DND-41 (cell line): ENCODE data around the gene TRIM36.

Source experiments
- EZH2 ChIP-seq: IDR thresholded peaks from 3 replicates; pipeline ENCODE4 v1.6.1; 2012; ENCODE audit warnings: borderline replicate concordance, low read depth, mild to moderate bottlenecking, moderate library complexity, low read length, inconsistent platforms; ENCODE audit not compliant: severe bottlenecking
- TF ChIP-seq, protein P1 (sequence below): IDR thresholded peaks from 2 replicates; pipeline ENCODE4 v1.5.1; 2012; ENCODE audit warnings: borderline replicate concordance, low read length, moderate library complexity, mild to moderate bottlenecking; ENCODE audit not compliant: poor library complexity, severe bottlenecking; ENCODE audit errors: extremely low read depth

DNA sequence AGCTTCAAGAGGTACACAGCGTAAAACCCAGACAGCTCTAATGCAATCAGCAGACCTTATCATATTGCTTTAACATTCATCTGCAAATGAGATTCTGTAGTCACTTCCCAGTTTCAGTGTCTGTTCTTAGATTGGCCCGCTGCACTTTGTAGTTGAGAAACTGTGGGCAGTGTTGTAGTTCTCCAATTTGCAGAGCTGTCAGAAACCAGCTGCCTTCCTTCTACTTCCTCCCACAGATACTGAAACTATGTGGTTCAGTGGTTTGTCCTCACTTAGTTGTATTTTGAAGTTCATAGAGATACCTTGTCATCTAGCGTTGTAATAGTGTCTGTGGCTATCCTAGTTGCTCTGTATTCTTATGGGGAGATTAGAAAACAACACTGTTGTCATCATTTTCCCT lies 39.6 kb upstream of the TRIM36 start:
- TF ChIP-seq, protein P1, sequence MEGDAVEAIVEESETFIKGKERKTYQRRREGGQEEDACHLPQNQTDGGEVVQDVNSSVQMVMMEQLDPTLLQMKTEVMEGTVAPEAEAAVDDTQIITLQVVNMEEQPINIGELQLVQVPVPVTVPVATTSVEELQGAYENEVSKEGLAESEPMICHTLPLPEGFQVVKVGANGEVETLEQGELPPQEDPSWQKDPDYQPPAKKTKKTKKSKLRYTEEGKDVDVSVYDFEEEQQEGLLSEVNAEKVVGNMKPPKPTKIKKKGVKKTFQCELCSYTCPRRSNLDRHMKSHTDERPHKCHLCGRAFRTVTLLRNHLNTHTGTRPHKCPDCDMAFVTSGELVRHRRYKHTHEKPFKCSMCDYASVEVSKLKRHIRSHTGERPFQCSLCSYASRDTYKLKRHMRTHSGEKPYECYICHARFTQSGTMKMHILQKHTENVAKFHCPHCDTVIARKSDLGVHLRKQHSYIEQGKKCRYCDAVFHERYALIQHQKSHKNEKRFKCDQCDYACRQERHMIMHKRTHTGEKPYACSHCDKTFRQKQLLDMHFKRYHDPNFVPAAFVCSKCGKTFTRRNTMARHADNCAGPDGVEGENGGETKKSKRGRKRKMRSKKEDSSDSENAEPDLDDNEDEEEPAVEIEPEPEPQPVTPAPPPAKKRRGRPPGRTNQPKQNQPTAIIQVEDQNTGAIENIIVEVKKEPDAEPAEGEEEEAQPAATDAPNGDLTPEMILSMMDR, result no peak
- TF ChIP-seq EZH2, result no peak
